Measurements from ENCODE around the gene PJVK.
"Not testable (repeated sequence)": the region's sequence is repeated elsewhere in the genome, so short reads cannot be mapped to it uniquely, and the experiment has no call there.

PJVK gene

GRCh38 chr2:178450774-178451525 lies at the start of gene PJVK, which contains the start of gene PRKRA:
Gene PJVK (plus strand): TSS chr2:178451378. CDS start chr2:178453410, 2,032 bp downstream.
Gene PRKRA (minus strand): TSS chr2:178451175. CDS start chr2:178451030, 145 bp downstream.
- Histone ChIP-seq H3K4me1 (ENCODE audit: control insufficient read depth, insufficient read depth, low read length) (peaks cover 11% of the 10 kb centered on the region; the same call in 1 of the 2 replicates), H3K27me3 (ENCODE audit: control insufficient read depth, insufficient read depth, low read length) (no peaks in the 10 kb centered on the region), H3K4me3 (ENCODE audit: low read depth, low read length) (peak within 1 kb of the TSS; percentile 89), H3K9ac (ENCODE audit: low read depth, low read length) (peak within 1 kb of the TSS; percentile 94), H3K27ac (ENCODE audit: low read depth, low read length) (peak within 1 kb of the TSS; percentile 100), H3K36me3 (ENCODE audit: control insufficient read depth, insufficient read depth, low read length) (peaks cover 27% of the 10 kb centered on the region), H3K9me3 (ENCODE audit: control insufficient read depth, insufficient read depth, low read length) (no peaks in the 10 kb centered on the region)

DNA sequence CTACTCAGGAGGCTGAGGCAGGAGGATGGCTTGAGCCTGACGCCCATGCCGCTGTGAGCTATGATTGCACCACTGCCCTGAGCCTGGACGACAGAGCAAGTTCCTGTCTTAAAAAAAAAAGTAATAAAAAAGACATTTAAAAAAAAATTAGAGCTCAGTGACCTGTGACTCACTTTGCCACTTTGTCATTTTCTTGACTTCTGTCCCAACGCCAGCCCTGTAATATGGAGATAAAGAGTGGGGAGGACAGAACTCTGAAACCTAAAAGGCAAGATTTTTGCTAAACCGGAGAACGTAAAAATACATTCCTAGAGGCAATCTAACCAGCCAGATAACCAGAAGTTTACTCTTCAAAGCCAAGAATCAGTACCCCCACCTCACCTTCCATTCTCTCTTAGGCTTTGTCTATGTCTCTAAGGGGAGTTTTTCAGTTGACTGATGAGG lies 49.2 kb upstream of the PJVK start:
- H3K27ac ChIP-seq (ENCODE audit: low read depth, low read length), result no peak overlapping the region
- H3K4me3 ChIP-seq (ENCODE audit: low read depth, low read length), result no peak overlapping the region
- no peaks in the 10 kb centered on the region for H3K27me3 ChIP-seq (ENCODE audit: control insufficient read depth, insufficient read depth, low read length)
- no peaks in the 10 kb centered on the region for H3K4me1 ChIP-seq (ENCODE audit: control insufficient read depth, insufficient read depth, low read length)
- H3K36me3 ChIP-seq (ENCODE audit: control insufficient read depth, insufficient read depth, low read length), result no peaks in the 10 kb centered on the region
- no peak overlapping the region for H3K9ac ChIP-seq (ENCODE audit: low read depth, low read length)
- H3K9me3 ChIP-seq (ENCODE audit: control insufficient read depth, insufficient read depth, low read length), result no peaks in the 10 kb centered on the region

DNA sequence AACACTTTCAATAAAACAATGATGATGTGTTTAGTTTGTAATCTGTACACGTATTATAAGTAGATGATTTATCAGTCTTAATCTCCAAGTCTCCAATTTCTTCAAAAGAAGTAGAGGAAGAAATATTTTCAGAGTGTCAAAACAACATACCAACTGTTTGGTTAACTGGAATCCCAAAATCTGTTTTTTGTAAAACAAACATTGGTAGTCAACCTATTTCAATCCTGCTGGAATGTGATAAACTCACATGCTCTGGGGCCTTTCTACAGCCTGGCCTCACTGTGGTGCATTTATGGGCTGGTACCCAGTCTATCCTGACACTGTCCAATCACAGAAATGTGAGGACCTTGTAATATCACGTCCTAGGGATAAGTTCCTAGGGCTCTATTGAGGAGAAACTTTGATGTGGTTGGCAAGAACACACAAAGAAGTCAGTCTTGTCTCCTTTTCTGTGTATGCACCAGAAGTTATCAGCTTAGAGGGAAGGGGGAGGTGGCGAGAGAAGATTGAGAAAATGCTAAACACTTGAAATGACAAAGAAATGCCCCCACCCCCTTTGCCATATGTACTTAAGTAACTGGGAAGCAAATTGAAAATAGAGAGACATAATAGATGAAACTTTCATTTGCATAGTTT lies 47.4 kb upstream of the PJVK start:
- Histone ChIP-seq H3K27ac (ENCODE audit: low read depth, low read length) (no peak overlapping the region), H3K27me3 (ENCODE audit: control insufficient read depth, insufficient read depth, low read length) (no peaks in the 10 kb centered on the region), H3K4me3 (ENCODE audit: low read depth, low read length) (no peak overlapping the region), H3K9me3 (ENCODE audit: control insufficient read depth, insufficient read depth, low read length) (no peaks in the 10 kb centered on the region), H3K9ac (ENCODE audit: low read depth, low read length) (no peak overlapping the region), H3K4me1 (ENCODE audit: control insufficient read depth, insufficient read depth, low read length) (no peaks in the 10 kb centered on the region), H3K36me3 (ENCODE audit: control insufficient read depth, insufficient read depth, low read length) (no peaks in the 10 kb centered on the region)

- no peaks in the 10 kb centered on the region for H3K27me3 ChIP-seq (ENCODE audit: control insufficient read depth, insufficient read depth, low read length)
- H3K4me1 ChIP-seq (ENCODE audit: control insufficient read depth, insufficient read depth, low read length), result no peaks in the 10 kb centered on the region
- H3K27ac ChIP-seq (ENCODE audit: low read depth, low read length), result no peak overlapping the region
- H3K9me3 ChIP-seq (ENCODE audit: control insufficient read depth, insufficient read depth, low read length), result no peaks in the 10 kb centered on the region
- H3K4me3 ChIP-seq (ENCODE audit: low read depth, low read length), result no peak overlapping the region
- no peaks in the 10 kb centered on the region for H3K36me3 ChIP-seq (ENCODE audit: control insufficient read depth, insufficient read depth, low read length)
- H3K9ac ChIP-seq (ENCODE audit: low read depth, low read length), result no peak overlapping the region
Observed at GRCh38 chr2:178404368-178404767, 46.8 kb upstream of the PJVK start.

DNA sequence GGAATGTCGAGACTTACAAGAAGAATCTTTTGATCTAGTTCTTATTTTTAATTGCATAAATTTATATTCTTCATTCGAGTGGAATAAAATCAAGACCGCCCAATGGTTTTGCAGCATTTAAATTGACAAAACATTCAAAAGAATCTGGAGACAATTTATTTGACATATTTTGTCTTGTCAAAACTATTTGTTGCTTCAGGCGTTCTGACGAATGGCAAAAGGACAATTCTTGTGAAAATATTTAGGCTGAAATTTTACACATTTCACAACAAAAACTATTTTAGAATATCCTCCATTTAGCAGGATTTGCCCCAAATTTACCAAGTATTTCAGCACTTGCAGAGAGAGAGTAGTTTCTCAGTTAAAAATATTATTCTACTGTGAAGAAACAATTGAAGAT lies 41.9 kb upstream of the PJVK start:
- no peaks in the 10 kb centered on the region for H3K4me1 ChIP-seq (ENCODE audit: control insufficient read depth, insufficient read depth, low read length)
- no peaks in the 10 kb centered on the region for H3K36me3 ChIP-seq (ENCODE audit: control insufficient read depth, insufficient read depth, low read length)
- no peak overlapping the region for H3K27ac ChIP-seq (ENCODE audit: low read depth, low read length)
- no peaks in the 10 kb centered on the region for H3K27me3 ChIP-seq (ENCODE audit: control insufficient read depth, insufficient read depth, low read length)
- no peaks in the 10 kb centered on the region for H3K9me3 ChIP-seq (ENCODE audit: control insufficient read depth, insufficient read depth, low read length)
- no peak overlapping the region for H3K4me3 ChIP-seq (ENCODE audit: low read depth, low read length)
- no peak overlapping the region for H3K9ac ChIP-seq (ENCODE audit: low read depth, low read length)

DNA sequence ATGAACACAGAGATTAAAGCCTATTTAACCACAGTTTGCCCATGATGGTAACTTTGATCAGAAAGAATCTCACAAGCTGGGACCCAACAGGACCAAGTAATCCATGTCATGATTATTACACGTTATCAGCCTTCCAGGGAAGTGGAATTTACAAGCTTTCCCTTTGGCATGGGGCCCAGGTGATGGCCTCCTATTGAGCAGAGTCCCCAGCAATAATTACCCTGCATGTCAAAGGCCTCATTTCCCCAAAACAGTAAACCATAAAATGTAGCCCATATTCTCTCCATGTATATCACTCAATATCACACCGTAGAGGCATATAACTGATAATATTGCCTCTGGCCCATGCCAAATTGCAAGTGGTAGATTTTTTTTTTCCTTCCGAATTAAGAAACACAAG lies 39.1 kb upstream of the PJVK start:
- H3K9me3 ChIP-seq (ENCODE audit: control insufficient read depth, insufficient read depth, low read length), result no peaks in the 10 kb centered on the region
- no peak overlapping the region for H3K9ac ChIP-seq (ENCODE audit: low read depth, low read length)
- H3K36me3 ChIP-seq (ENCODE audit: control insufficient read depth, insufficient read depth, low read length), result no peaks in the 10 kb centered on the region
- H3K27me3 ChIP-seq (ENCODE audit: control insufficient read depth, insufficient read depth, low read length), result no peaks in the 10 kb centered on the region
- no peak overlapping the region for H3K27ac ChIP-seq (ENCODE audit: low read depth, low read length)
- H3K4me3 ChIP-seq (ENCODE audit: low read depth, low read length), result no peak overlapping the region
- no peaks in the 10 kb centered on the region for H3K4me1 ChIP-seq (ENCODE audit: control insufficient read depth, insufficient read depth, low read length)

- not testable (repeated sequence) for H3K27me3 ChIP-seq (ENCODE audit: control insufficient read depth, insufficient read depth, low read length); H3K4me3 ChIP-seq (ENCODE audit: low read depth, low read length); H3K9me3 ChIP-seq (ENCODE audit: control insufficient read depth, insufficient read depth, low read length); H3K9ac ChIP-seq (ENCODE audit: low read depth, low read length); H3K27ac ChIP-seq (ENCODE audit: low read depth, low read length); H3K4me1 ChIP-seq (ENCODE audit: control insufficient read depth, insufficient read depth, low read length); H3K36me3 ChIP-seq (ENCODE audit: control insufficient read depth, insufficient read depth, low read length)
Observed at GRCh38 chr2:178412453-178412852, 38.7 kb upstream of the PJVK start.

DNA sequence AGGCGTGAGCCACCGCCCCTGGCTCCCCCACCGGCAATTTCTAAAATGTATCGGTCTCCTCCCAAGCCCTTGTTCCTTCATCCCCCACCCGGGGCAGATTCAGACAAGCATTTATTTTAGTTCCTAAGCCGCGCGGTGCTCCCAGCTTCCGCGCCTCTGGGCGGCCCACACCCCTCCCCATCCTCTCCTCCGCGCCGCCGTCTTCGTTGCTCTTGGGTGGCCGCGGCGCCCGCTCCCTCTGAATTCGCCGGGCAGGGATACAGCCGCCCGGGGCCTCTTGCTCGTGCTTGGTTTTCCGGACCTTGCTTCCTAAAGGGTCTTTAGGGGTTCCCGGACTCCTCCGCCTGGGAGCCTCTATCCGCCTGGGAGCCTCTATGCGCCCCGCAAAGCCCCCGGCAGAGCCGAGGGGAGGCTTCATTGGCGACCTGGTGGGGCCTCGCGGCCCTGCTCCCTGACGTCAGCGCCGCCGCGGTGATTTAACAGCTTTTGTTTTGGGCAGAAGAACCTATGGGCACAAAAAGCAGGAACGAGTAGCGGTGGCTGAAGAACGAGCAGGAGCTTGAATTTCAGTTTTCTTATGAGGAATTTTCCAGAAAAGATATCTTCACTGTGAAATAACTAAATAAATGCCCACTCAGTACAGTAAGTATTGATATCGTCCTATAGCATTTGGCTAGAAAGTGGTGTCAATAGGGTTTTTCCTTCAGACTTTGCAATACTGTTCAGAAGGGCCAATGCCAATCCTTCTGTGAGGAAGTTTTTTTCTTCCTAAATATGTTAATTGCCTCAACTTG lies 37.5 kb upstream of the PJVK start:
- no peaks in the 10 kb centered on the region for H3K27me3 ChIP-seq (ENCODE audit: control insufficient read depth, insufficient read depth, low read length)
- H3K9me3 ChIP-seq (ENCODE audit: control insufficient read depth, insufficient read depth, low read length), result no peaks in the 10 kb centered on the region
- H3K4me3 ChIP-seq (ENCODE audit: low read depth, low read length), result peak overlapping the region; percentile 98
- no peaks in the 10 kb centered on the region for H3K4me1 ChIP-seq (ENCODE audit: control insufficient read depth, insufficient read depth, low read length)
- H3K36me3 ChIP-seq (ENCODE audit: control insufficient read depth, insufficient read depth, low read length), result no peaks in the 10 kb centered on the region
- H3K27ac ChIP-seq (ENCODE audit: low read depth, low read length), result peak overlapping the region; percentile 93
- H3K9ac ChIP-seq (ENCODE audit: low read depth, low read length), result peak overlapping the region; percentile 87

DNA sequence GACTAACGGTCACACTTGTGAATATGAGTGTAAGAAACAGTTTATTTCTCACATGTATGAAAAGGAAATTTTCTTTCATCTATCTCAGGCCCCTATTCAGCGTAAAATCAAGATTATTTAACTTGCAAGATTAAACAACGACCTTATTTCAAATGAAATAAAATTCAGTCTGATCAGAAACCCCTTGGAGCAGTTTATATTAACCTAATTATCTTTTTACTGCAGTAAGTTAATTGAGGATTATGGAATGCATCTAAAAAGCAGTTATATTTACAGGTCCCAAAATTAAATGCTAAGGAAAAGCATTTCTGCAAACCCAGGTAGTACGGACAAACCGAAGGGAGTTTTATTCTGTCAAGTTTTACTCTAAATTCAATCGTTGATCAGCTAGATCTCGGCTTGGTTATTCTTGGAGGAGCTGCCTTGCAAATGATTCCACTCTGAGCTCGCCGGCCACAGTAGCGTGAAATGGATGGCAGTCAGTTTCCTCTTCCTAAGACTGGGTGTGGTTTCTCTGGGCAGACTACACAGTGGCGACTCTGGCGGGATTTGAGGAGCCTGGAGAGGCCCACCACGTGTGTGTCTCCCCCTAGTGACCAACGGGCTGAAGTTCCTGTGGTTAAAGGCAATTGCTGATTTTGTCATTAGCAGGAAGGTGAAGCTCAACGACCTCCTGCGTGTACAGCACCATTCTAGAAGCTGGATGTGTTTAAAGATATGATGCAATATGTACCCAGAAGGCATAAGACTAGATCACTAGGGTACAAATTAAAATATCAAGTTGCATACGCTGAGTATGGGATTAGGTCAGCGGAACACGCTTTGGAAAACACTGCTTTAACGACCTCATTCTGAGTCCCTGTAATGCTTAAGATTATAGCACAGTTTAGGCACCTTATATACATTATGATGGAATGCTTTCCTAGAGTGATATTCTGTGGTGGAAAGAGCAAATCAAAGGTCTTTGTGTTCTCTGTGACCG lies 36.6 kb upstream of the PJVK start:
- Histone ChIP-seq H3K36me3 (ENCODE audit: control insufficient read depth, insufficient read depth, low read length) (0 out of 2 replicates have a peak, but pooled peaks cover under 1% of the 10 kb centered on the region), H3K9ac (ENCODE audit: low read depth, low read length) (peak overlapping the region; percentile 87), H3K4me1 (ENCODE audit: control insufficient read depth, insufficient read depth, low read length) (no peaks in the 10 kb centered on the region), H3K27ac (ENCODE audit: low read depth, low read length) (peak overlapping the region; percentile 93), H3K4me3 (ENCODE audit: low read depth, low read length) (peak overlapping the region; percentile 98), H3K27me3 (ENCODE audit: control insufficient read depth, insufficient read depth, low read length) (no peaks in the 10 kb centered on the region), H3K9me3 (ENCODE audit: control insufficient read depth, insufficient read depth, low read length) (no peaks in the 10 kb centered on the region)

GRCh38 chr2:178415979-178416378 lies 35.2 kb upstream of the PJVK start:
- H3K27ac ChIP-seq (ENCODE audit: low read depth, low read length), result no peak overlapping the region
- H3K9ac ChIP-seq (ENCODE audit: low read depth, low read length), result no peak overlapping the region
- 0 out of 2 replicates have a peak, but pooled peaks cover 4% of the 10 kb centered on the region for H3K36me3 ChIP-seq (ENCODE audit: control insufficient read depth, insufficient read depth, low read length)
- H3K9me3 ChIP-seq (ENCODE audit: control insufficient read depth, insufficient read depth, low read length), result no peaks in the 10 kb centered on the region
- H3K4me1 ChIP-seq (ENCODE audit: control insufficient read depth, insufficient read depth, low read length), result no peaks in the 10 kb centered on the region
- no peak overlapping the region for H3K4me3 ChIP-seq (ENCODE audit: low read depth, low read length)
- H3K27me3 ChIP-seq (ENCODE audit: control insufficient read depth, insufficient read depth, low read length), result no peaks in the 10 kb centered on the region

Measured in HUES48 (cell line).